ENCODE results near the gene SLC25A12. TPM values are rescaled to one million over a fixed set of nuclear protein-coding genes. Genes with fewer than 3 reads are reported as not detected.

SLC25A12 gene
- total RNA-seq, 1 experiment from 2014 or later = 19.5 TPM

DNA sequence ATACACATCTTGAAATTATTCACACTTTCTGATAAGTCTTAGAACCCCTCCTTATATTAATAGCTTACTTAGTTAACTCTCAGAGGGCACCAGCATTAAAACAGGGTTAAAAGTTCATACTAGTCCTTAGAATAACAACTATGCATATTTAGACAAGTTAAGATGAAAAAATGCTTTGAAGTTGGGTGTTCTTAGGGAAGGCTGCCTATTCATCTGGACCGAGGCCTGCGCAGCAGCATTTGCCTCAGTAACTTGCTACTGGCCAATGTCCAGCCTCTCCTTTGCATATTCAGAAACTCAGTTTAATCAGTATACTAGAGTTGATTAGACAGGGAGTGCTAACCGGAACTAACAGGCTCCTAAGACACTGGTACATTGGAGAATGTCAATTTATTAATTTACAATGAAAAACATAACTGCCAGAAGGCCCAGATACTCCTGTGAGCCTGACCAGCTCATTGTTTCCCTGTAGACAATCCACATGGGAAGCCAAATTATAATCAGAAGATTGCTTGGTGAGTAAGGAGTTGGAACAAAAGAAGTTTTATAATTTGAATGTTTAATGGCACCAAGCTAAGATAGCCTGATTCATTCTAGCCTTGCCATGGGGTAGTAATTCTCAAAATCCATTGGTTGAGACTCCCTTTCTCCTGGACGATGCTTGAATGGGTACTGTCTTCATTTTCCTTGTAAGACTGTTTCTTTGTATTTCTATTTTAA, 157.9 kb downstream of the SLC25A12 start:
- H3K9me3 ChIP-seq = no peaks in the 10 kb centered on the region
- H3K36me3 ChIP-seq = peaks cover 32% of the 10 kb centered on the region
- H3K4me3 ChIP-seq = no peak overlapping the region
- no peak for DNase-seq
- H3K27me3 ChIP-seq = no peaks in the 10 kb centered on the region

Other genes starting within 250 kb of the SLC25A12 start
- 89.1 and 107 TPM in 2 replicates for gene DYNC1I2, start 206.8 kb downstream of the SLC25A12 start, total RNA-seq (2014; rRNA removed; shearing (Covaris generic); ENCODE audit: low replicate concordance)
- 51.3 and 118 TPM in 2 replicates for gene HAT1, start 28.2 kb upstream of the SLC25A12 start, total RNA-seq (2014; rRNA removed; shearing (Covaris generic); ENCODE audit: low replicate concordance)
- 6.9 and 16.4 TPM in 2 replicates for gene METAP1D, start 105.7 kb upstream of the SLC25A12 start, total RNA-seq (2014; rRNA removed; shearing (Covaris generic); ENCODE audit: low replicate concordance)
- gene DLX1, start 191.3 kb upstream of the SLC25A12 start, total RNA-seq (2014; rRNA removed; shearing (Covaris generic); ENCODE audit: low replicate concordance) = 5.7 and 8.2 TPM in 2 replicates
- gene DLX2, start 208.7 kb upstream of the SLC25A12 start, total RNA-seq (2014; rRNA removed; shearing (Covaris generic); ENCODE audit: low replicate concordance) = not detected in 2 replicates